Activated naive CD8-positive, alpha-beta T cell (primary cell): ENCODE results near the gene MAP4K3.
A peak's percentile ranks its signal among the peaks of the same experiment; 100 is the strongest.

Experiments
- H3K27ac Mint-ChIP-seq: one replicate; pipeline ENCODE4 v1.8.0; 2021; ENCODE audit warnings: mixed read lengths
- H3K27me3 Mint-ChIP-seq: one replicate; pipeline ENCODE4 v1.8.0; 2021; ENCODE audit warnings: mixed read lengths
- H3K36me3 Mint-ChIP-seq: one replicate; pipeline ENCODE4 v1.8.0; 2021; ENCODE audit warnings: mixed read lengths
- H3K4me1 Mint-ChIP-seq: one replicate; pipeline ENCODE4 v1.8.0; 2021; ENCODE audit warnings: low read depth, mixed read lengths
- H3K4me3 Mint-ChIP-seq: one replicate; pipeline ENCODE4 v1.8.0; 2021; ENCODE audit warnings: mild to moderate bottlenecking, mixed read lengths
- H3K9me3 Mint-ChIP-seq: one replicate; pipeline ENCODE4 v1.8.0; 2021; ENCODE audit warnings: low read depth, mixed read lengths

The MAP4K3 gene

DNA sequence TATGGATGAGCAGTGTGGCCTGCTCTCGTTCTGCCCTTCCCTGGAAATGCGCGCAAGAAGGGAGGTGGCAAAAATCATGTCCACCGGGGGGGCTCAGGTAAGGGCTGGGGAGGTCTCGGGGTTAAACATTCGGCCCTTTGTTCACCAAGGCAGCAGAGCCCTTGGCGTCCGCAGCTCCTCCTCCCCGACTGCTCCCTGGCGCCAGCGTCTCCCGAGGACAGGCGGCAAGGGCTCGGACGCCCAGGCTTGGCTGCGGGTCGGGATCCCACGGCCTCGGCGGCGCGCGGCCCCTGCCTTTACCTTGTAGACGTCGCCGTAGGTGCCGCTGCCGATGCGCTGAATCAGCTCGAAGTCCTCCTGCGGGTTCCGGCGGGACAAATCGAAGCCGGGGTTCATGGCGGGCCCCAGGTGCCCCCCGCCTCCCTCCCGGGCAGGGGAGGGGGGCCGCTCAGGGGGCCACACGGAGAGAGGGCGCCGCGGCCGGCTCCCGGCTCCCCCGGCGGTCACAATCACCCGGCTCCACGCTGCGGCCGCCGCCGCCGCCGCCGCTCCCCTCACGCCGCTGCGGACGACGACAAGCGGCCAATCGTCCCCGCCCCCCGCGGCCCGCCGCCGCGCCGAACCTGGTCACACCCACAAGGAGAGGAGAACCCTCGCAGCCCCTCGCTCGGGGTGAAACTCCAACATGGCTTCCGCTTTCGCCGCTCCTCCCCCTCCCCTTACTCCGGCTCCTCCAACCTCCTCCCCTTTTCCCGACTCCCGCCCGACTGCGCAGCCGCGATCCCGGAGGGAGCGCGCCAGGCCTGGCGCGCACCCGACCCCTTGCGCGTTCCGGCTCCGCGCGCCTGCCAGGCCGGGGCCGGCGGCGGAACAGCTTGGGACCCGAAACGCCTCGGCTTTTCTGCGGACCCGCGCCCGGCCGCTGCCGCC lies at the start of gene MAP4K3:
MAP4K3 (minus strand) TSS at position 694 of the 930 bp plus-strand sequence; CDS start at position 396, 298 bp downstream.
- no peaks in the 10 kb centered on the region for H3K9me3 Mint-ChIP-seq
- H3K36me3 Mint-ChIP-seq = no peaks in the 10 kb centered on the region
- H3K27me3 Mint-ChIP-seq = no peaks in the 10 kb centered on the region
- peak within 1 kb of the TSS; percentile 83 for H3K27ac Mint-ChIP-seq
- peak within 1 kb of the TSS; percentile 95 for H3K4me3 Mint-ChIP-seq
- H3K4me1 Mint-ChIP-seq = peaks cover 60% of the 10 kb centered on the region

DNA sequence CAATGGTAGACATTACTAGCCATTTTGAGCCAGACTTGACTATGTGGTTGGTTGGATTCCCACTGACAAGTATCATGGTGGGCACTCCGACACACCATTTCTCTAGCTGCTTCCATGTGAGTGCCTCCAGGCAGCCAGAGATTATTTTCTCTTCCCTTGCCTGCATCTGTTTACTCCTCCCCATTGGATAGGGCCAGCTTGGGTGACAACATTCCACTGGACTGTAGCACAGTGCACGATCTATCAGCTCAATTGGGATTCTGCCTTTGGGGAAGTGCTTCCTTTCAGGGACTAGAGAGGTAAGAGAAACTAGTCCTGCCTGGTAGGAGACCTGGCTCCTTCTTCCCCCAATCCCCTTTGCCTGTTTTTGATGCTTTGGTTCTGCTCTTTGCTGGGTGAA lies 49.0 kb upstream of the MAP4K3 start:
- no peaks in the 10 kb centered on the region for H3K4me1 Mint-ChIP-seq
- H3K27me3 Mint-ChIP-seq = no peaks in the 10 kb centered on the region
- H3K36me3 Mint-ChIP-seq = peaks cover 6% of the 10 kb centered on the region
- H3K4me3 Mint-ChIP-seq = no peak overlapping the region
- no peaks in the 10 kb centered on the region for H3K9me3 Mint-ChIP-seq
- H3K27ac Mint-ChIP-seq = no peak overlapping the region

- Mint-ChIP-seq H3K27ac (no peak overlapping the region), H3K27me3 (no peaks in the 10 kb centered on the region), H3K4me1 (no peaks in the 10 kb centered on the region), H3K9me3 (no peaks in the 10 kb centered on the region), H3K4me3 (no peak overlapping the region), H3K36me3 (peaks cover 6% of the 10 kb centered on the region)
These were observed 47.8 kb upstream of the MAP4K3 start for GRCh38 chr2:39484620-39485495.

- Mint-ChIP-seq H3K27ac (no peak overlapping the region), H3K36me3 (peaks cover 5% of the 10 kb centered on the region), H3K4me1 (no peaks in the 10 kb centered on the region), H3K27me3 (no peaks in the 10 kb centered on the region), H3K9me3 (no peaks in the 10 kb centered on the region), H3K4me3 (no peak overlapping the region)
These were observed 47.1 kb upstream of the MAP4K3 start for GRCh38 chr2:39484206-39484605.

- H3K9me3 Mint-ChIP-seq = no peaks in the 10 kb centered on the region
- no peaks in the 10 kb centered on the region for H3K27me3 Mint-ChIP-seq
- no peak overlapping the region for H3K27ac Mint-ChIP-seq
- H3K36me3 Mint-ChIP-seq = peaks cover 4% of the 10 kb centered on the region
- H3K4me3 Mint-ChIP-seq = no peak overlapping the region
- peaks cover 2% of the 10 kb centered on the region for H3K4me1 Mint-ChIP-seq
These were observed 46.4 kb upstream of the MAP4K3 start for GRCh38 chr2:39483534-39483933.

DNA sequence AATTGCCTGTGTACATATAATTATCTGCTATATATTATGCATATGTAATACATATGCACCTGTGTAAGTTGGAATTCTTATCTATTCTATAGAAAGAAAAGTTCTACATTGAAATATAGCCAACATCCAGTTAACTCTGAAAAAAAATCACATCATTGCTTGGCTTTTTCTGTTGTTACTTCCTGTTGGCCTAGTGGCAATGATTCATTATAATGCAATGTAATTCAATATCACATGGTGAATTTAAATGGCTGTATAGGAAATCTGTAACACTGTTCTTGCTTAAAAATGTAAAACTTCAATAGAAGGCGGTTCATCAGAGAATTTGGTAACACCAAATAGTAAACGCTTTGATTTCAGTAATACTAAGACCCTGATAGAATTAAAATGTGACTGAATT lies 44.5 kb upstream of the MAP4K3 start:
- no peak overlapping the region for H3K4me3 Mint-ChIP-seq
- H3K4me1 Mint-ChIP-seq = peaks cover 2% of the 10 kb centered on the region
- peaks cover 20% of the 10 kb centered on the region for H3K36me3 Mint-ChIP-seq
- H3K27ac Mint-ChIP-seq = no peak overlapping the region
- H3K9me3 Mint-ChIP-seq = peaks cover 4% of the 10 kb centered on the region
- H3K27me3 Mint-ChIP-seq = no peaks in the 10 kb centered on the region

- Mint-ChIP-seq H3K9me3 (peaks cover 4% of the 10 kb centered on the region), H3K27me3 (no peaks in the 10 kb centered on the region), H3K36me3 (peaks cover 26% of the 10 kb centered on the region), H3K27ac (no peak overlapping the region), H3K4me3 (no peak overlapping the region), H3K4me1 (peaks cover 2% of the 10 kb centered on the region)
These were observed 42.6 kb upstream of the MAP4K3 start for GRCh38 chr2:39479696-39480095.

GRCh38 chr2:39479053-39479670 lies 42.1 kb upstream of the MAP4K3 start:
- Mint-ChIP-seq H3K4me1 (peaks cover 2% of the 10 kb centered on the region), H3K4me3 (no peak overlapping the region), H3K27me3 (no peaks in the 10 kb centered on the region), H3K36me3 (peaks cover 26% of the 10 kb centered on the region), H3K9me3 (peaks cover 4% of the 10 kb centered on the region), H3K27ac (no peak overlapping the region)

- Mint-ChIP-seq H3K4me3 (no peak overlapping the region), H3K27ac (no peak overlapping the region), H3K27me3 (no peaks in the 10 kb centered on the region), H3K36me3 (peaks cover 24% of the 10 kb centered on the region), H3K9me3 (peaks cover 4% of the 10 kb centered on the region), H3K4me1 (peaks cover 2% of the 10 kb centered on the region)
These were observed 39.4 kb upstream of the MAP4K3 start for GRCh38 chr2:39476524-39476923.

- no peaks in the 10 kb centered on the region for H3K27me3 Mint-ChIP-seq
- no peak overlapping the region for H3K4me3 Mint-ChIP-seq
- peaks cover 4% of the 10 kb centered on the region for H3K9me3 Mint-ChIP-seq
- H3K27ac Mint-ChIP-seq = no peak overlapping the region
- peaks cover 2% of the 10 kb centered on the region for H3K4me1 Mint-ChIP-seq
- peaks cover 24% of the 10 kb centered on the region for H3K36me3 Mint-ChIP-seq
These were observed 37.9 kb upstream of the MAP4K3 start for GRCh38 chr2:39475006-39475405.

DNA sequence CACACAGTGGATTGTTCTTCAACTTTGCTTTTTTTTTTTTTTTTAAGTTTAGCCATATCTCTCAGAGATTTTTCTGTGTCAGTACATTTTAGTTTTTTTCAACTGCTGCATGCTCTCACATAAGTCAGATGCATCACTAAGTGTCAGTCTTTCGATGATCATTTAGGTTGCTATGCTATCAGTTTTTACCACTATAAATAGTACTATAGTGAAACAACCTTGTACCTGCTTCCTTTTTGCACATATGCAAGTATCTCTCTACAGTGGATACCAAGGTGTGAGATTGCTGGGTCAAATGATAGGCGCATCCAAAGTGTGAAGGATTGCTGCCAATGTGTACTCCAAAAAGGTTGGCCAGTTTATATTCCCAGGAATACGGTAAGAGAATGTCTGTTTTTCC lies 33.5 kb upstream of the MAP4K3 start:
- peaks cover 19% of the 10 kb centered on the region for H3K4me1 Mint-ChIP-seq

DNA sequence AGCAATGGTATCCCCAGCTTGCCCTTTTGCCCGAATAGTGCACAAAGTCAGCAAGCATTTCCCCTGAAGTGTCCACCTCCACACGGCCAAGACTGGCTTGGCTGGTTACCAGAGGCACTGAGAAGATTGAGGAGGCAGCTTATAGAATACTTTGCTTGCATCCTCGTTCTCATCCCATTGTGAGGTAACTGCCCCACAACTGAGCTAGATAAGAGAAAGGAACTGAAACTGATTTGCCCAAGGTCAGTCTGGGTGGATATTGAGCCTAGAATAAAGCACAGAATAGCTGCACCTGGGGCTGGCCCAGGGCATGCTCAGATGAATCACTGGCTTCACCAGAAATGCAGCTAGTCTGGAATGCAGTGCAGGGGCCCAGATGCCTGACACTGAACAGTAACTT lies 32.7 kb upstream of the MAP4K3 start:
- Mint-ChIP-seq H3K27ac (no peak overlapping the region), H3K9me3 (no peaks in the 10 kb centered on the region), H3K4me1 (peaks cover 19% of the 10 kb centered on the region), H3K36me3 (peaks cover 2% of the 10 kb centered on the region), H3K27me3 (no peaks in the 10 kb centered on the region), H3K4me3 (no peak overlapping the region)

More for the DNA sequence above, 33.5 kb upstream of the MAP4K3 start:
- H3K27ac Mint-ChIP-seq = no peak overlapping the region
- H3K36me3 Mint-ChIP-seq = peaks cover 4% of the 10 kb centered on the region
- no peaks in the 10 kb centered on the region for H3K9me3 Mint-ChIP-seq
- H3K4me3 Mint-ChIP-seq = no peak overlapping the region
- H3K27me3 Mint-ChIP-seq = no peaks in the 10 kb centered on the region

- H3K4me3 Mint-ChIP-seq = no peak overlapping the region
- H3K36me3 Mint-ChIP-seq = peaks cover 2% of the 10 kb centered on the region
- no peaks in the 10 kb centered on the region for H3K9me3 Mint-ChIP-seq
- no peaks in the 10 kb centered on the region for H3K27me3 Mint-ChIP-seq
- H3K4me1 Mint-ChIP-seq = peaks cover 19% of the 10 kb centered on the region
- H3K27ac Mint-ChIP-seq = peak overlapping the region; percentile 78
These were observed 31.7 kb upstream of the MAP4K3 start for GRCh38 chr2:39468579-39469451.

- Mint-ChIP-seq H3K9me3 (no peaks in the 10 kb centered on the region), H3K4me3 (no peak overlapping the region), H3K4me1 (peaks cover 19% of the 10 kb centered on the region), H3K36me3 (peaks cover 2% of the 10 kb centered on the region), H3K27me3 (no peaks in the 10 kb centered on the region), H3K27ac (no peak overlapping the region)
These were observed 29.2 kb upstream of the MAP4K3 start for GRCh38 chr2:39466311-39466710.
